H9 (cell line): ENCODE data around the gene MYNN. TPM values are rescaled to one million over a fixed set of nuclear protein-coding genes. Genes with fewer than 3 reads are reported as not detected.

Experiments
- DNase-seq: peaks from one replicate; pipeline ENCODE4 v3.0.0-alpha.2; 2017
- H2AFZ ChIP-seq: one replicate; pipeline ENCODE4 v1.6.1; 2013; ENCODE audit warnings: mild to moderate bottlenecking, low read length, control low read depth, moderate library complexity
- H2AK5ac ChIP-seq: 2 replicates; pipeline ENCODE4 v1.6.1; 2013; ENCODE audit warnings: low read length, control low read depth, mixed read lengths; ENCODE audit not compliant: insufficient read length
- H2BK120ac ChIP-seq: one replicate; pipeline ENCODE4 v1.6.1; 2013; ENCODE audit warnings: low read depth, mild to moderate bottlenecking, low read length, control low read depth, inconsistent platforms; ENCODE audit not compliant: poor library complexity, severe bottlenecking
- H2BK12ac ChIP-seq: 2 replicates; pipeline ENCODE4 v1.6.1; 2013; ENCODE audit warnings: low read length, control low read depth, mixed read lengths, low read depth; ENCODE audit not compliant: insufficient read length
- H2BK15ac ChIP-seq: 2 replicates; pipeline ENCODE4 v1.6.1; 2013; ENCODE audit warnings: low read depth, low read length, control low read depth
- H2BK20ac ChIP-seq: one replicate; pipeline ENCODE4 v1.6.1; 2013; ENCODE audit warnings: low read depth, mild to moderate bottlenecking, low read length, control low read depth, inconsistent platforms; ENCODE audit not compliant: poor library complexity, severe bottlenecking
- H2BK5ac ChIP-seq: 2 replicates; pipeline ENCODE4 v1.6.1; 2013; ENCODE audit warnings: low read length, control low read depth, mixed read lengths; ENCODE audit not compliant: insufficient read length
- H3K14ac ChIP-seq: 2 replicates; pipeline ENCODE4 v1.6.1; 2013; ENCODE audit warnings: low read length, control low read depth; ENCODE audit not compliant: insufficient read depth
- H3K18ac ChIP-seq: 2 replicates; pipeline ENCODE4 v1.6.1; 2013; ENCODE audit warnings: low read depth, mild to moderate bottlenecking, mixed read lengths, low read length, control low read depth; ENCODE audit not compliant: insufficient read length
- H3K23ac ChIP-seq: 2 replicates; pipeline ENCODE4 v1.6.1; 2013; ENCODE audit warnings: low read length, control low read depth, mixed read lengths, low read depth; ENCODE audit not compliant: insufficient read length
- H3K23me2 ChIP-seq: 2 replicates; pipeline ENCODE4 v1.6.1; 2013; ENCODE audit warnings: low read depth, mild to moderate bottlenecking, mixed read lengths, low read length, control low read depth; ENCODE audit not compliant: insufficient read length, poor library complexity, severe bottlenecking
- H3K27ac ChIP-seq: 2 replicates; pipeline ENCODE4 v1.5.1; 2013; ENCODE audit warnings: low read length, control low read depth, mixed read lengths, low read depth; ENCODE audit not compliant: insufficient read length
- H3K27me3 ChIP-seq: 2 replicates; pipeline ENCODE4 v1.6.1; 2013; ENCODE audit warnings: low read length, control low read depth, inconsistent platforms; ENCODE audit not compliant: insufficient read depth
- H3K4ac ChIP-seq: 2 replicates; pipeline ENCODE4 v1.6.1; 2013; ENCODE audit warnings: low read depth, mild to moderate bottlenecking, control low read depth, inconsistent platforms, low read length, moderate library complexity
- H3K4me1 ChIP-seq: 2 replicates; pipeline ENCODE4 v1.6.1; 2013; ENCODE audit warnings: low read length, control low read depth, inconsistent platforms; ENCODE audit not compliant: insufficient read depth
- H3K4me2 ChIP-seq: 2 replicates; pipeline ENCODE4 v1.6.1; 2013; ENCODE audit warnings: low read length, control low read depth, mixed read lengths; ENCODE audit not compliant: insufficient read length, insufficient read depth
- H3K56ac ChIP-seq: 2 replicates; pipeline ENCODE4 v1.6.1; 2013; ENCODE audit warnings: low read depth, mild to moderate bottlenecking, mixed read lengths, low read length, control low read depth; ENCODE audit not compliant: insufficient read length
- H3K79me1 ChIP-seq: 2 replicates; pipeline ENCODE4 v1.6.1; 2013; ENCODE audit warnings: low read depth, mild to moderate bottlenecking, moderate library complexity, low read length, control low read depth, inconsistent platforms; ENCODE audit not compliant: insufficient read depth, poor library complexity, severe bottlenecking
- H3K79me2 ChIP-seq: 2 replicates; pipeline ENCODE4 v1.6.1; 2013; ENCODE audit warnings: low read length, control low read depth, inconsistent platforms; ENCODE audit not compliant: insufficient read depth
- H3K9ac ChIP-seq: 2 replicates; pipeline ENCODE4 v1.6.1; 2013; ENCODE audit warnings: low read length, control low read depth, mixed read lengths; ENCODE audit not compliant: insufficient read length; ENCODE audit errors: extremely low read depth
- H3K9me3 ChIP-seq: one replicate; pipeline ENCODE4 v1.6.1; 2013; ENCODE audit warnings: low read depth, low read length, inconsistent platforms; ENCODE audit not compliant: control insufficient read depth
- H3T11ph ChIP-seq: one replicate; pipeline ENCODE4 v1.6.1; 2013; ENCODE audit warnings: mild to moderate bottlenecking, low read length, control low read depth, inconsistent platforms
- H4K20me1 ChIP-seq: one replicate; pipeline ENCODE4 v1.6.1; 2013; ENCODE audit not compliant: control insufficient read depth, insufficient read length, insufficient read depth
- H4K5ac ChIP-seq: 2 replicates; pipeline ENCODE4 v1.6.1; 2013; ENCODE audit warnings: low read depth, mild to moderate bottlenecking, mixed read lengths, low read length, control low read depth; ENCODE audit not compliant: insufficient read length
- H4K8ac ChIP-seq: replicated peaks from 2 replicates; pipeline ENCODE4 v1.6.1; 2013; ENCODE audit warnings: low read length, control low read depth, mixed read lengths, low read depth; ENCODE audit not compliant: insufficient read length
- H4K91ac ChIP-seq: 2 replicates; pipeline ENCODE4 v1.6.1; 2013; ENCODE audit warnings: low read depth, mild to moderate bottlenecking, moderate library complexity, mixed read lengths, low read length, control low read depth; ENCODE audit not compliant: insufficient read length
- H3K27ac Mint-ChIP-seq, 3 experiments: 2 replicates in 2 of 3; 3 replicates in 1 of 3; pipeline ENCODE4 v1.8.0; 2020 to 2021; ENCODE audit warnings: mixed read lengths in 3 of 3, mild to moderate bottlenecking in 1 of 3, moderate library complexity in 1 of 3
- H3K27me3 Mint-ChIP-seq: 2 replicates; pipeline ENCODE4 v1.8.0; 2021; ENCODE audit warnings: low read depth, mild to moderate bottlenecking, moderate library complexity, mixed read lengths
- H3K36me3 Mint-ChIP-seq, 3 experiments: 2 replicates in 2 of 3; 3 replicates in 1 of 3; pipeline ENCODE4 v1.8.0; 2020 to 2021; ENCODE audit warnings: low read depth in 3 of 3, mixed read lengths in 3 of 3; ENCODE audit not compliant: insufficient read depth in 1 of 3
- H3K4me1 Mint-ChIP-seq, 2 experiments: 2 replicates each; pipeline ENCODE4 v1.8.0; 2020; ENCODE audit warnings: mixed read lengths in 2 of 2
- H3K4me3 Mint-ChIP-seq, 2 experiments: 2 replicates in 1 of 2; 3 replicates in 1 of 2; pipeline ENCODE4 v1.8.0; 2020 to 2021; ENCODE audit warnings: mild to moderate bottlenecking in 2 of 2, mixed read lengths in 2 of 2, moderate library complexity in 1 of 2
- H3K9me3 Mint-ChIP-seq, 2 experiments: 2 replicates in 1 of 2; 3 replicates in 1 of 2; pipeline ENCODE4 v1.8.0; 2020; ENCODE audit warnings: mild to moderate bottlenecking in 2 of 2, mixed read lengths in 2 of 2, moderate library complexity in 1 of 2
- total RNA-seq: library from RNA; stranded (reverse); gene quantifications from 2 replicates; pipeline ENCODE4 v1.2.1, GENCODE V29; 2021
- TF ChIP-seq, protein P1 (sequence below): fragments of 200-600 bp; sonication (generic); conservative IDR thresholded peaks from 3 replicates; pipeline ENCODE4 v1.8.0; 2021; ENCODE audit warnings: antibody characterized with exemption, mild to moderate bottlenecking

MYNN gene
- total RNA-seq, 1 experiment from 2014 or later = 15.9 TPM

- Mint-ChIP-seq H3K36me3 (peaks cover 11 to 32% (median 30%) of the 10 kb centered on the region in 3 experiments; a peak in 6 of 7 replicates), H3K4me1 (peaks cover 0 to 8% of the 10 kb centered on the region in 2 experiments; a peak in 2 of 4 replicates), H3K9me3 (no peaks in the 10 kb centered on the region), H3K27ac (no peak overlapping the region), H3K27me3 (no peaks in the 10 kb centered on the region), H3K4me3 (no peak overlapping the region)
- Histone ChIP-seq H3K23me2 (no peaks in the 10 kb centered on the region), H4K5ac (no peak overlapping the region), H2BK20ac (no peak overlapping the region), H3K56ac (no peak overlapping the region), H3K4ac (no peak overlapping the region), H3K18ac (no peak overlapping the region), H4K20me1 (no peaks in the 10 kb centered on the region), H3K23ac (no peak overlapping the region), H3K4me2 (no peak overlapping the region), H3K79me2 (no peaks in the 10 kb centered on the region), H2BK15ac (no peak overlapping the region), H3K4me1 (no peaks in the 10 kb centered on the region), H2BK120ac (no peak overlapping the region), H2AK5ac (no peak overlapping the region), H3K79me1 (no peaks in the 10 kb centered on the region), H4K91ac (no peak overlapping the region), H3K9ac (no peak overlapping the region), H3T11ph (no peak overlapping the region), H3K27me3 (no peaks in the 10 kb centered on the region), H3K14ac (no peak overlapping the region), H2BK12ac (no peak overlapping the region), H4K8ac (no peak overlapping the region), H2BK5ac (no peak overlapping the region), H3K27ac (no peak overlapping the region), H2AFZ (no peak overlapping the region), H3K9me3 (no peaks in the 10 kb centered on the region)
- TF ChIP-seq, protein P1, sequence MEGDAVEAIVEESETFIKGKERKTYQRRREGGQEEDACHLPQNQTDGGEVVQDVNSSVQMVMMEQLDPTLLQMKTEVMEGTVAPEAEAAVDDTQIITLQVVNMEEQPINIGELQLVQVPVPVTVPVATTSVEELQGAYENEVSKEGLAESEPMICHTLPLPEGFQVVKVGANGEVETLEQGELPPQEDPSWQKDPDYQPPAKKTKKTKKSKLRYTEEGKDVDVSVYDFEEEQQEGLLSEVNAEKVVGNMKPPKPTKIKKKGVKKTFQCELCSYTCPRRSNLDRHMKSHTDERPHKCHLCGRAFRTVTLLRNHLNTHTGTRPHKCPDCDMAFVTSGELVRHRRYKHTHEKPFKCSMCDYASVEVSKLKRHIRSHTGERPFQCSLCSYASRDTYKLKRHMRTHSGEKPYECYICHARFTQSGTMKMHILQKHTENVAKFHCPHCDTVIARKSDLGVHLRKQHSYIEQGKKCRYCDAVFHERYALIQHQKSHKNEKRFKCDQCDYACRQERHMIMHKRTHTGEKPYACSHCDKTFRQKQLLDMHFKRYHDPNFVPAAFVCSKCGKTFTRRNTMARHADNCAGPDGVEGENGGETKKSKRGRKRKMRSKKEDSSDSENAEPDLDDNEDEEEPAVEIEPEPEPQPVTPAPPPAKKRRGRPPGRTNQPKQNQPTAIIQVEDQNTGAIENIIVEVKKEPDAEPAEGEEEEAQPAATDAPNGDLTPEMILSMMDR = no peak
- no peak for DNase-seq
Measured at GRCh38 chr3:169790219-169790618, 17.0 kb downstream of the MYNN start.
